Measurements from ENCODE around the gene MRTO4.

DNA sequence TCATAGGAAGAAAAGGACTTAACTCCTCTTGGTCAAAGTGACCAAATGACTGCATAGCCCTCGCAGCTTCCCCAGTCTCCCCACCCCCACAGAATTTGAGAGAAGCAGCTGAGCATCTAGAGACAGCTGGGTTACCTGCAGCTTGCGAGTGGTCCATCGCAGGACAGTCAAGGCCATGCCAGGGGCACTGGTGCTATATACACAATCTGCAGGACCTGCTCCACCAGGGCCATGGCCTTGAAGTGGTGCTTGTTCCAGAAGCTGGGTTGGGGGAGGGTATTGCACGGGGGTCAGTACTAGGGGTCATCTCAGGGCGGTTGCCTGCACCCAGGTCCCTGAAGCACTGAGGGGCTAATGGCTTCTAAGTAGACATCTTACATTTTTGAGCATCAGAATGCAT lies 10.4 kb downstream of the MRTO4 start:
- TF ChIP-seq, protein P1, sequence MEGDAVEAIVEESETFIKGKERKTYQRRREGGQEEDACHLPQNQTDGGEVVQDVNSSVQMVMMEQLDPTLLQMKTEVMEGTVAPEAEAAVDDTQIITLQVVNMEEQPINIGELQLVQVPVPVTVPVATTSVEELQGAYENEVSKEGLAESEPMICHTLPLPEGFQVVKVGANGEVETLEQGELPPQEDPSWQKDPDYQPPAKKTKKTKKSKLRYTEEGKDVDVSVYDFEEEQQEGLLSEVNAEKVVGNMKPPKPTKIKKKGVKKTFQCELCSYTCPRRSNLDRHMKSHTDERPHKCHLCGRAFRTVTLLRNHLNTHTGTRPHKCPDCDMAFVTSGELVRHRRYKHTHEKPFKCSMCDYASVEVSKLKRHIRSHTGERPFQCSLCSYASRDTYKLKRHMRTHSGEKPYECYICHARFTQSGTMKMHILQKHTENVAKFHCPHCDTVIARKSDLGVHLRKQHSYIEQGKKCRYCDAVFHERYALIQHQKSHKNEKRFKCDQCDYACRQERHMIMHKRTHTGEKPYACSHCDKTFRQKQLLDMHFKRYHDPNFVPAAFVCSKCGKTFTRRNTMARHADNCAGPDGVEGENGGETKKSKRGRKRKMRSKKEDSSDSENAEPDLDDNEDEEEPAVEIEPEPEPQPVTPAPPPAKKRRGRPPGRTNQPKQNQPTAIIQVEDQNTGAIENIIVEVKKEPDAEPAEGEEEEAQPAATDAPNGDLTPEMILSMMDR (IDR thresholded peaks at IDR 0.05), result no peak
- TF ChIP-seq EZH2phosphoT487 (IDR thresholded peaks at IDR 0.05; ENCODE audit: borderline replicate concordance, low read depth), result no peak
- TF ChIP-seq, protein P2, sequence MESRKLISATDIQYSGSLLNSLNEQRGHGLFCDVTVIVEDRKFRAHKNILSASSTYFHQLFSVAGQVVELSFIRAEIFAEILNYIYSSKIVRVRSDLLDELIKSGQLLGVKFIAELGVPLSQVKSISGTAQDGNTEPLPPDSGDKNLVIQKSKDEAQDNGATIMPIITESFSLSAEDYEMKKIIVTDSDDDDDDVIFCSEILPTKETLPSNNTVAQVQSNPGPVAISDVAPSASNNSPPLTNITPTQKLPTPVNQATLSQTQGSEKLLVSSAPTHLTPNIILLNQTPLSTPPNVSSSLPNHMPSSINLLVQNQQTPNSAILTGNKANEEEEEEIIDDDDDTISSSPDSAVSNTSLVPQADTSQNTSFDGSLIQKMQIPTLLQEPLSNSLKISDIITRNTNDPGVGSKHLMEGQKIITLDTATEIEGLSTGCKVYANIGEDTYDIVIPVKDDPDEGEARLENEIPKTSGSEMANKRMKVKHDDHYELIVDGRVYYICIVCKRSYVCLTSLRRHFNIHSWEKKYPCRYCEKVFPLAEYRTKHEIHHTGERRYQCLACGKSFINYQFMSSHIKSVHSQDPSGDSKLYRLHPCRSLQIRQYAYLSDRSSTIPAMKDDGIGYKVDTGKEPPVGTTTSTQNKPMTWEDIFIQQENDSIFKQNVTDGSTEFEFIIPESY (IDR thresholded peaks at IDR 0.05; ENCODE audit: borderline replicate concordance, low read depth), result no peak
- no peak for TF ChIP-seq SMC3 (IDR thresholded peaks at IDR 0.05; ENCODE audit: low read depth, low read length)

Measured in SK-N-SH (cell line).